Ovary (tissue), 9 donors: ENCODE measurements around the gene PTPN2. TPM values are rescaled to one million over a fixed set of nuclear protein-coding genes. Genes with fewer than 3 reads are reported as not detected.

Experiments used
- DNase-seq, 5 donors: peaks; one replicate each; pipeline ENCODE4 v3.0.0-alpha.2; 2019 to 2020
- H3K27ac ChIP-seq, 2 donors: fragments of 200-600 bp; one replicate each; pipeline versions ENCODE4 v1.5.1 to v1.8.0; 2019 to 2022
- H3K27me3 ChIP-seq: fragments of 200-600 bp; one replicate; pipeline ENCODE4 v1.8.0; 2022
- H3K36me3 ChIP-seq: fragments of 200-600 bp; sonication (generic); one replicate; pipeline ENCODE4 v1.5.1; 2019
- H3K4me1 ChIP-seq: one replicate; pipeline ENCODE4 v1.8.1; 2013; ENCODE audit warnings: mild to moderate bottlenecking, moderate library complexity; ENCODE audit not compliant: insufficient read depth
- H3K4me3 ChIP-seq: fragments of 200-600 bp; sonication (generic); one replicate; pipeline ENCODE4 v1.5.1; 2017
- H3K9me3 ChIP-seq, 2 donors: fragments of 200-600 bp in 1 of 2; sonication (generic) in 1 of 2; one replicate each; pipeline versions ENCODE4 v1.5.1 to v1.8.1; 2013 to 2019; ENCODE audit warnings: mild to moderate bottlenecking in 1 of 2, moderate library complexity in 1 of 2
- CTCF ChIP-seq, 3 donors: fragments of 450-650 bp in 2 of 3; fragments of 200-600 bp in 1 of 3; IDR thresholded peaks; one replicate each; pipeline versions ENCODE4 v1.5.1 to v1.8.0; 2016 to 2022; ENCODE audit warnings: antibody characterized with exemption in 3 of 3, mild to moderate bottlenecking in 1 of 3
- EP300 ChIP-seq: sonication (generic); formaldehyde crosslinking; IDR thresholded peaks from one replicate; pipeline ENCODE4 v1.6.1; 2017; ENCODE audit warnings: antibody characterized with exemption
- POLR2A ChIP-seq: fragments of 450-650 bp; IDR thresholded peaks from one replicate; pipeline ENCODE4 v1.6.1; 2017; ENCODE audit warnings: antibody characterized with exemption, mild to moderate bottlenecking, moderate library complexity
- WGBS, 3 donors: extraction: QIAGEN DNeasy Blood & Tissue Kit in 1 of 3; methylation state at CpG; one replicate each; pipeline versions ENCODE4 v1.1.5 to v1.1.7; 2013 to 2017; 5-methylcytosine and 5-hydroxymethylcytosine counted together
- intact Hi-C, 4 donors: fragments of 100-400 bp; cut with DNase I; formaldehyde crosslinking; loops; one replicate each; pipeline versions ENCODE4 v1.11.0 to v1.15.1; 2022 to 2023
- polyA plus RNA-seq, 2 donors: library from polyadenylated mRNA; stranded (reverse); fragments of 200-250 nt in 1 of 2; fragments of 350-450 nt in 1 of 2; fragmentation: Illumina TruSeq in 1 of 2; extraction: RNeasy Lipid Tissue Mini Kit (QIAGEN cat#74804) in 1 of 2; gene quantifications; one replicate each; pipeline ENCODE4 v1.2.3, GENCODE V29; 2013 to 2014
- total RNA-seq, 7 donors: library from RNA; depleted of rRNA in 2 of 7; stranded (reverse); fragments of >200 nt in 2 of 7; fragmentation: NEBNext Ultra II Directional in 3 of 7; extraction: Animal tissue kit (Norgen Biotek cat#: 25700) in 3 of 7; gene quantifications; one replicate each; pipeline versions ENCODE4 v1.1.0 to v1.2.4, GENCODE V29; 2016 to 2023
- donor health status: DM: no; HTN: no; CAD: no; lungs with moderate emphysema.
- donor health status: DM: no; HTN: no; CAD: no.
- donor health status: Bipolar disorder and iron deficiency.
- donor health status: DM: yes; HTN: yes; CAD: no.
- donor health status: DM: no; HTN: no; CAD: no.
- donor health status: DM: yes; HTN: yes; CAD: no.

The PTPN2 gene
- total and polyA plus RNA-seq, 9 donors, result 29.4 to 48.1 (median 36.2) TPM

- H3K36me3 ChIP-seq, result no peaks in the 10 kb centered on the region
- no peak for DNase-seq
- intact Hi-C loops, result no loop called here
- no peak for TF ChIP-seq POLR2A
- no peaks in the 10 kb centered on the region for H3K4me1 ChIP-seq
- WGBS, 3 donors, result 98% methylated on average over 3 of the region's 3 CpGs
- H3K27ac ChIP-seq, result no peak overlapping the region
- H3K4me3 ChIP-seq, result no peak overlapping the region
- H3K9me3 ChIP-seq, result peaks cover 0 to 4% of the 10 kb centered on the region in 2 donors
- H3K27me3 ChIP-seq, result no peaks in the 10 kb centered on the region
Observed at GRCh38 chr18:12827588-12827987, 56.4 kb downstream of the PTPN2 start.

- Histone ChIP-seq H3K4me3 (no peak overlapping the region), H3K4me1 (no peaks in the 10 kb centered on the region), H3K9me3 (peaks cover 0 to 4% of the 10 kb centered on the region in 2 donors), H3K27me3 (no peaks in the 10 kb centered on the region), H3K27ac (no peak overlapping the region), H3K36me3 (no peaks in the 10 kb centered on the region)
- intact Hi-C loops, result no loop called here
- 95 to 98% (median 96%) methylated on average over 2 of the region's 2 CpGs for WGBS, 3 donors
- no peak for DNase-seq
- TF ChIP-seq CTCF (IDR thresholded peaks at IDR 0.05), result no peak
- no peak for TF ChIP-seq EP300
- no peak for TF ChIP-seq POLR2A
Observed at GRCh38 chr18:12825230-12825629, 58.8 kb downstream of the PTPN2 start.

GRCh38 chr18:12823892-12824291, 60.1 kb downstream of the PTPN2 start:
- 90 to 94% (median 92%) methylated on average over 2 of the region's 2 CpGs for WGBS, 3 donors
- H3K27me3 ChIP-seq, result no peaks in the 10 kb centered on the region
- no peak for DNase-seq
- intact Hi-C loops, result no loop called here
- H3K36me3 ChIP-seq, result no peaks in the 10 kb centered on the region
- peaks cover 0 to 4% of the 10 kb centered on the region in 2 donors for H3K9me3 ChIP-seq
- peaks cover 3% of the 10 kb centered on the region for H3K4me1 ChIP-seq
- no peak for TF ChIP-seq EP300
- no peak for TF ChIP-seq POLR2A
- TF ChIP-seq CTCF (IDR thresholded peaks at IDR 0.05), result no peak
- H3K4me3 ChIP-seq, result no peak overlapping the region
- no peak overlapping the region for H3K27ac ChIP-seq

GRCh38 chr18:12821408-12821807, 62.6 kb downstream of the PTPN2 start:
- 73 to 84% (median 75%) methylated on average over 3 of the region's 3 CpGs for WGBS, 3 donors
- Histone ChIP-seq H3K27ac (no peak overlapping the region), H3K4me3 (no peak overlapping the region), H3K36me3 (no peaks in the 10 kb centered on the region), H3K4me1 (peaks cover 3% of the 10 kb centered on the region), H3K27me3 (no peaks in the 10 kb centered on the region), H3K9me3 (no peaks in the 10 kb centered on the region)
- TF ChIP-seq CTCF (IDR thresholded peaks at IDR 0.05) (no peak), POLR2A (no peak), EP300 (no peak)
- intact Hi-C loops, result loop anchor here in 1 of 4 donors (2.0 kb wide), 1 partner anchor 17 kb away; no protein-coding TSS in a partner anchor
- no peak for DNase-seq

GRCh38 chr18:12820506-12820905, 63.5 kb downstream of the PTPN2 start:
- no peaks in the 10 kb centered on the region for H3K9me3 ChIP-seq
- no peaks in the 10 kb centered on the region for H3K27me3 ChIP-seq
- DNase-seq, result no peak
- 19 to 28% (median 25%) methylated on average over 6 of the region's 6 CpGs for WGBS, 3 donors
- H3K4me1 ChIP-seq, result peaks cover 3% of the 10 kb centered on the region
- H3K36me3 ChIP-seq, result no peaks in the 10 kb centered on the region
- TF ChIP-seq CTCF (IDR thresholded peaks at IDR 0.05) (no peak), EP300 (no peak), POLR2A (no peak)
- no peak overlapping the region for H3K27ac ChIP-seq
- intact Hi-C loops, result loop anchor here in 1 of 4 donors (2.0 kb wide), 1 partner anchor 16 kb away; no protein-coding TSS in a partner anchor
- H3K4me3 ChIP-seq, result no peak overlapping the region
